Peyer's patch (tissue), 4 donors: Measurements from ENCODE around the gene MIPEP. TPM values are rescaled to one million over a fixed set of nuclear protein-coding genes. Genes with fewer than 3 reads are reported as not detected.
"Not testable (repeated sequence)": the region's sequence is repeated elsewhere in the genome, so short reads cannot be mapped to it uniquely, and the experiment has no call there.

ENCODE experiments used
- DNase-seq, 3 donors: peaks; one replicate each; pipeline ENCODE4 v3.0.0-alpha.2; 2017 to 2019
- H3K27ac ChIP-seq, 4 donors: fragments of 200-600 bp; sonication (generic); one replicate each; pipeline ENCODE4 v1.5.1; 2016 to 2019
- H3K27me3 ChIP-seq, 2 donors: fragments of 200-600 bp; sonication (generic); one replicate each; pipeline ENCODE4 v1.5.1; 2019
- H3K36me3 ChIP-seq, 3 donors: fragments of 200-600 bp; sonication (generic); one replicate each; pipeline ENCODE4 v1.5.1; 2016 to 2019
- H3K4me1 ChIP-seq, 4 donors: fragments of 200-600 bp; sonication (generic); one replicate each; pipeline ENCODE4 v1.5.1; 2016 to 2019
- H3K4me3 ChIP-seq, 4 donors: fragments of 200-600 bp; sonication (generic); 1 replicate in 3 of 4; 2 replicates in 1 of 4; pipeline ENCODE4 v1.5.1; 2016 to 2019; ENCODE audit warnings: mild to moderate bottlenecking in 1 of 4
- H3K9me3 ChIP-seq, 4 donors: fragments of 200-600 bp; sonication (generic); one replicate each; pipeline ENCODE4 v1.5.1; 2016 to 2019; ENCODE audit warnings: mild to moderate bottlenecking in 1 of 4
- POLR2A ChIP-seq, 2 donors: fragments of 450-650 bp; IDR thresholded peaks; one replicate each; pipeline ENCODE4 v1.5.1; 2017; ENCODE audit warnings: antibody characterized with exemption in 2 of 2, mild to moderate bottlenecking in 2 of 2, moderate library complexity in 2 of 2
- total RNA-seq, 4 donors: library from RNA; depleted of rRNA; stranded (reverse); fragments of >200 nt; gene quantifications; one replicate each; pipeline ENCODE4 v1.1.0, GENCODE V29; 2016
- TF ChIP-seq, protein P1 (sequence below), 6 experiments: fragments of 450-650 bp in 4 of 6; fragments of 200-600 bp in 2 of 6; sonication (generic) in 1 of 6; IDR thresholded peaks; one replicate each; pipeline ENCODE4 v1.5.1; 2017 to 2019; ENCODE audit warnings: antibody characterized with exemption in 6 of 6, mild to moderate bottlenecking in 3 of 6, moderate library complexity in 1 of 6

The MIPEP gene
- total RNA-seq, 4 donors from 2014 or later, result 10.7 to 17.0 (median 12.5) TPM

DNA sequence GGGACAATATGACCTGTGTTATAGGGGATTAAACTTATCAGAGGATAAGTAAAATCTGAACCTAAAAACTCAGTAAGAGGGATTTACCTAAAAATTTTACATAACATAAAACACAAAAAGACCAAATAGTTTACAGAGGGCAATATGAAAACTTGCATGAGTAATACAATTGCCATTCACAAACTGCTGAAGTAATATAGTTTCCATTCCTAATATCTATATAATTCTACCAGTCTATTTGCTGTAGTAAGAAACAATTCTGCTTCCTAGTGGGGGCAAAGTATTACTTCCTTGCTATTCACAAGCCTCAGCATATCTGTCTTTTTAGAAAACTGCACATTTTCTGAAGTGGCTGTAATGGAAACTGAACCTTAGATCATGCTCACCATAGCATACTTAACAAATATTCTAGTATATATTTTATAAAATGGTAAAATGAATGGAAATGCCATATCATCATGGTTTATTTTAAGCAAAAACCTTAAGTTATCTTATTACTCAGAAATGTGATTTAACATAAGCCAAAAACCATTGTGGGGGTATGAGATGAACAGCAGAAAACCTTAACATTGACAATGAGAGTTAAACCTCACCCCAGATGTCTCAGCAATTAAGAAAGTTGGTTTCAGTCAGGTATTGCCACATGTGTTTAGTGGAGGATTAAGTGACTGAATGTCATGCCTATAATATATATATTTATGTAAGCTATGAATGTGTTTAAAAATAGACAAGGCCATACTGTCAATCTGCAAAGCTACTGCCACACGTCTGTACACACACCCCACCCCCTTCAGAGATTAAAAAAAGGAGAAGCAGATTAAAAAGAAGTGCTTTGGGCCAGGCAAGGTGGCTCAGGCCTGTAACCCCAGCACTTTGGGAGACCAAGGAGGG, 136.8 kb downstream of the MIPEP start:
- Histone ChIP-seq H3K4me1 (no peaks in the 10 kb centered on the region), H3K27ac (no peak overlapping the region), H3K27me3 (no peaks in the 10 kb centered on the region), H3K36me3 (no peaks in the 10 kb centered on the region), H3K4me3 (no peak overlapping the region), H3K9me3 (no peaks in the 10 kb centered on the region)
- TF ChIP-seq POLR2A (IDR thresholded peaks at IDR 0.05), result no peak
- TF ChIP-seq, protein P1, sequence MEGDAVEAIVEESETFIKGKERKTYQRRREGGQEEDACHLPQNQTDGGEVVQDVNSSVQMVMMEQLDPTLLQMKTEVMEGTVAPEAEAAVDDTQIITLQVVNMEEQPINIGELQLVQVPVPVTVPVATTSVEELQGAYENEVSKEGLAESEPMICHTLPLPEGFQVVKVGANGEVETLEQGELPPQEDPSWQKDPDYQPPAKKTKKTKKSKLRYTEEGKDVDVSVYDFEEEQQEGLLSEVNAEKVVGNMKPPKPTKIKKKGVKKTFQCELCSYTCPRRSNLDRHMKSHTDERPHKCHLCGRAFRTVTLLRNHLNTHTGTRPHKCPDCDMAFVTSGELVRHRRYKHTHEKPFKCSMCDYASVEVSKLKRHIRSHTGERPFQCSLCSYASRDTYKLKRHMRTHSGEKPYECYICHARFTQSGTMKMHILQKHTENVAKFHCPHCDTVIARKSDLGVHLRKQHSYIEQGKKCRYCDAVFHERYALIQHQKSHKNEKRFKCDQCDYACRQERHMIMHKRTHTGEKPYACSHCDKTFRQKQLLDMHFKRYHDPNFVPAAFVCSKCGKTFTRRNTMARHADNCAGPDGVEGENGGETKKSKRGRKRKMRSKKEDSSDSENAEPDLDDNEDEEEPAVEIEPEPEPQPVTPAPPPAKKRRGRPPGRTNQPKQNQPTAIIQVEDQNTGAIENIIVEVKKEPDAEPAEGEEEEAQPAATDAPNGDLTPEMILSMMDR (IDR thresholded peaks at IDR 0.05), result no peak
- DNase-seq, result no peak

DNA sequence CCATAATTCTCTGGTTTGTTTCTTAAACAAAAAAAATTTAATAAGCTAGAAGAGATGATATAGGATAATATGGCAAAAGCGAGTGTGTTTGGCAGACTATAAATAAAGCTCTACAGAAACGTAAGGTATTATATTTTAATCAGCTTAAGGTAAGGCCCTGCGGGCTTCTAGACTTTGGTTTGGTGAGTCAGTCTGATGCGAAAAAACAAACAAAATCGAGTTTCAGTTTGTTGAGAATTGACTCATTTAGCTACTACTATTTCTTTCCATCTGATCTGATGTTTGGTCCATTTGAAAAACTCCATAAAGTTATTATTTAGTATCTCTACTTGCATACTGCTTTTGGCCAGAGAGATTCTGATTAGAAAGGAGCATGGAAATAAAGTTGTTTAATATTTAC, 138.0 kb downstream of the MIPEP start:
- H3K27ac ChIP-seq, result no peak overlapping the region
- DNase-seq, result no peak

DNA sequence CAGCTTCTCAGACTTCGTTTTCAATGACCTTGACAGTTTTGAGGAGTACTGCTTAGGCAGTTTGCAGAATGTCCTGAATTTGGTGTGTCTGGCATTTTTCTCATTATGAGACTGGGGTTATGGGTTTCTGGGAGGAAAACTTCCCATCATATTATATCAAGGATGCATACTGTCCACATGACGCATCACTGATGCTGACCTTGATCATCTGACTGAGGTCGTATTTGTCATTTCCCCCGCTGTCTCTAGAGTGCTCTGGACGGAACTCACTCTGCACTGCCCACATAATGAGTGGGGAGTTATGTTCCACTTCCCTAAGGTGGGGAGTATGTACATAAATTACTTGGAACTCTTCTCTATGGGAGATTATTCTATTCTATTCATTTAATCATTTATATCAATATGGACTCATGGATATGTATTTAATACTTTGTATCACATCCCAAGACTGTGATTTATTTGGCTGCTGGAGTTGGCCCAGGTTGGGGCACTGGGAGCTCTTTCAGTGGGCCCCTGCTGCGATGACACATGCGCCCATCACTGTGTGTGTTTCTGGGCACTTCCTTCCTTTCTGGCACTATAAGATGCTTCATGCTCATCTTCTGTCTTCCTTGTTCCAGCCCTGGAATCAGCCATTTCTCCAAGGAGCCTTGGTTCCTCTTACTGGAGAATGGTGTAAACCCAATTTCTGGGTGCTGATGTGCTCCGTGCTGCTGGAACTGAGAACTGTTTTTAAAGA, 138.6 kb downstream of the MIPEP start:
- Histone ChIP-seq H3K9me3 (no peaks in the 10 kb centered on the region), H3K27ac (no peak overlapping the region), H3K4me3 (no peak overlapping the region), H3K4me1 (no peaks in the 10 kb centered on the region), H3K36me3 (no peaks in the 10 kb centered on the region), H3K27me3 (no peaks in the 10 kb centered on the region)
- no peak for DNase-seq
- TF ChIP-seq, protein P1 (IDR thresholded peaks at IDR 0.05), result no peak
- no peak for TF ChIP-seq POLR2A (IDR thresholded peaks at IDR 0.05)

More for the DNA sequence above, 138.0 kb downstream of the MIPEP start:
- H3K36me3 ChIP-seq, result no peaks in the 10 kb centered on the region
- H3K9me3 ChIP-seq, result no peaks in the 10 kb centered on the region
- no peaks in the 10 kb centered on the region for H3K27me3 ChIP-seq
- TF ChIP-seq POLR2A (IDR thresholded peaks at IDR 0.05), result no peak
- TF ChIP-seq, protein P1 (IDR thresholded peaks at IDR 0.05), result no peak
- no peaks in the 10 kb centered on the region for H3K4me1 ChIP-seq
- no peak overlapping the region for H3K4me3 ChIP-seq

DNA sequence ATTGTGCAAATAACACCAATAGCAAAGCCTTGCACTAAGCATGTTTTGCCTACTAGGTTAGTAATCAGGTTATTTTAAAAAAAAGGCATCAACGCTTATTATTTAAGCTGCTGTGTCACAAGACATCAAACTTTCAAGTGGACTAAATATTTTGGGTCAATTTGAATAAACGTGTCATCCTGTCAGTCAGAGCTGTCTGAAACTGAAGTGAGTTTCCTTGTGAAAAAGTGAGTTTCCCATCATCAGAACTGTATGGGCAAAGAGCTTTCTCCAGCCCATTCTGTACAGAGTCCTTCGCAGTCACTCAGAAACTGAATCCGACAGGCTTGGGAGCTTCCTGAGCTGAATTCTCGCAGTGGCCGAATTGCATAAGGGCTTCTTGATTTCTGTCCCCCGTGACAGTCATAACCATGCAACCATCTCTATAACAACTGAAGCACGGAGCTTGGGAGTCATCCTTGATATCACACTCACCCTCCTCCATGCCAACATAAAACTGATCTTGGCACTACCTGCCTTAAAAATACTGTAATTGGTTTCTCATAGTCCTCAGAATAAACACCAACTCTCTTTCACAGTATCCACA, 139.8 kb downstream of the MIPEP start:
- Histone ChIP-seq H3K36me3 (no peaks in the 10 kb centered on the region), H3K9me3 (no peaks in the 10 kb centered on the region), H3K27me3 (no peaks in the 10 kb centered on the region), H3K4me1 (no peaks in the 10 kb centered on the region), H3K4me3 (no peak overlapping the region), H3K27ac (no peak overlapping the region)
- TF ChIP-seq, protein P1 (IDR thresholded peaks at IDR 0.05), result no peak
- no peak for TF ChIP-seq POLR2A (IDR thresholded peaks at IDR 0.05)
- DNase-seq, result no peak

DNA sequence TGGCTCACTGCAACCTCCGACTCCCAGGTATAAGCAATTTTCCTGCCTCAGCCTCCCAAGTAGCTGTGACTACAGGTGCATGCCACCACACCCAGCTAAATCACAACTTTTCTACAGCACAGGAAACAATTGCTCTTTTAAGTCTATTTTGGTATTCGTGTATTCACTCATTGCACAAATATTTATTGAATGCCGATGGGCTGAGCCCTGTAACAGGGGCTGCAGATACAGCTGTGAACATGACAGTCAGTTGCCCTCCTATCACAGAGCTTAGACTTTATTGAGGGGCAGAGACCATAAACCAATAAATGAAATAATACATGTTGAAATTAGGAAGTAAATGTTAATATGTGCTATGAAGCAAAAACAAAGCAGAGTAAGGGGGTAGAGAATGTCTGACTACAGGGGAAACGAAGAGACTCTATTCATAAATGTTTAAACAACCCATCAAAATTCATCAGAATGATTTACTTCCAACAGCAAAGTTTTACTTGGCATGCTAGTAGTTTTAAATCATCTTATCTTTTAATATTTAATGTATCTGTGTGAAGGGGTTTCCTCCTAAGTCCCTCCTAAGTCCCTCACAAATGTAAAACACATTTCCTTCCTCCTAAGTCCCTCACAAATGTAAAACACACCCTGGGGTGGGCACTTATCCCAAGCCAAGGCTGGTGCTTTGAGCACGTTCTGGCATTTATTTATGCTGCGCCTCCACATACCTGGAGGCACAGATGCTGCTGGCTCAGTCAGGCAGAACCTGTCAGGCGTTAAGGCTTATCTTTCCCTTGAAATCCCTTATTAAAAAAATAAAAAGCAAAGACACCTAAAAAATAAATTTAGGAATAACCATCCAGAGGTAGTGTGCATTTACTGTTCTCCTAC, 140.8 kb downstream of the MIPEP start:
- DNase-seq, result no peak
- Histone ChIP-seq H3K4me3 (no peak overlapping the region), H3K27ac (no peak overlapping the region), H3K9me3 (no peaks in the 10 kb centered on the region), H3K27me3 (no peaks in the 10 kb centered on the region), H3K36me3 (no peaks in the 10 kb centered on the region), H3K4me1 (no peaks in the 10 kb centered on the region)
- TF ChIP-seq, protein P1 (IDR thresholded peaks at IDR 0.05), result no peak
- no peak for TF ChIP-seq POLR2A (IDR thresholded peaks at IDR 0.05)

DNA sequence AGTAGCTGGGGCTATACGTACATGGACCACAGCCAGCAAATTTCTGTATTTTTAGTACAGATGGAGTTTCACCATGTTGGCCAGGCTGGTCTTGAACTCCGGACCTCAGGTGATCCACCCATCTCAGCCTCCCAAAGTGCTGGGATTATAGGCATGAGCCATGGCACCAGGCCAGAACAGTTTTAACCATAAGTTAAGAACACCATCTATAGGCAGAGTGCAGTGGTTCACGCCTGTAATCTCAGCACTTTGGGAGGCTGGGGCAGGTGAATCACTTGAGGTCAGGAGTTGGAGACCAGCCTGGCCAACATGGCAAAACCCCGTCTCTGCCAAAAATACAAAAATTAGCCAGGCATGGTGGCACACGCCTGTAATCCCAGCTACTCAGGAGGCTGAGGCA, 143.1 kb downstream of the MIPEP start:
- not testable (repeated sequence) for H3K4me1 ChIP-seq, H3K27me3 ChIP-seq, H3K27ac ChIP-seq, H3K9me3 ChIP-seq, DNase-seq, H3K4me3 ChIP-seq, H3K36me3 ChIP-seq
